ENCODE measurements around the gene HDAC4.

DNA sequence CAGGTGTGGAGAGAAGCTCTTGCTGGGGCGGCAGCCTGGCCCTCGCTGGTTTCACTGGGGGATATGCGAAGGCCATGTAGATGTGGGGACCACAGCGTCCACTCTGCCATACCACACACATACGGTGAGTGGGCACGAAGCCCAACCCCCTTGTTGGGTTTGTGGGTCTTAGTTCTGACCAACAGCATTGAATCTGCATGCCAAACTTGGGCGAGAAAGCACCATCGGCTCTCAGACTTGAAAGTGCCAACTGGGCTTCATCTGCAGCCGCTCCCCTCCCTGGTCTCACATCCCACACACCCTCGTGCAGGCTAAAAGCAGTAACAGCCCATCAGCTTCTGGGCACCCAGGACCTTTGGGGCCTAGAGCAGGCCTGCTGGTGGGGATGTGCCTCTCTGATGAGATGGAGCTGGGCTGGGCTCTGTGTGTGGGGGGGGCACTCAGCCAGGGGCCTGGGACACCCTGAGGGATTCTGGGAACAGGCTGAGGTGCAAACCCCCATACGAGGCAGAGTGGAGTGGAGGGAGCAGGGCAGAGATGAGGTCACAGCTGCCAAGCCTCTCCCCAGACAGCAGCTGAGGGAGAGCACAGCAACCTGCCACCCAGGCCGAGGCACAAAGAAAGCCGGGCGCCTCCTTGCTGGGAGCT lies 288.6 kb downstream of the HDAC4 start:
- no peak for TF ChIP-seq EZH2 (IDR thresholded peaks at IDR 0.05; ENCODE audit: insufficient read depth, low read length)
- TF ChIP-seq, protein P1, sequence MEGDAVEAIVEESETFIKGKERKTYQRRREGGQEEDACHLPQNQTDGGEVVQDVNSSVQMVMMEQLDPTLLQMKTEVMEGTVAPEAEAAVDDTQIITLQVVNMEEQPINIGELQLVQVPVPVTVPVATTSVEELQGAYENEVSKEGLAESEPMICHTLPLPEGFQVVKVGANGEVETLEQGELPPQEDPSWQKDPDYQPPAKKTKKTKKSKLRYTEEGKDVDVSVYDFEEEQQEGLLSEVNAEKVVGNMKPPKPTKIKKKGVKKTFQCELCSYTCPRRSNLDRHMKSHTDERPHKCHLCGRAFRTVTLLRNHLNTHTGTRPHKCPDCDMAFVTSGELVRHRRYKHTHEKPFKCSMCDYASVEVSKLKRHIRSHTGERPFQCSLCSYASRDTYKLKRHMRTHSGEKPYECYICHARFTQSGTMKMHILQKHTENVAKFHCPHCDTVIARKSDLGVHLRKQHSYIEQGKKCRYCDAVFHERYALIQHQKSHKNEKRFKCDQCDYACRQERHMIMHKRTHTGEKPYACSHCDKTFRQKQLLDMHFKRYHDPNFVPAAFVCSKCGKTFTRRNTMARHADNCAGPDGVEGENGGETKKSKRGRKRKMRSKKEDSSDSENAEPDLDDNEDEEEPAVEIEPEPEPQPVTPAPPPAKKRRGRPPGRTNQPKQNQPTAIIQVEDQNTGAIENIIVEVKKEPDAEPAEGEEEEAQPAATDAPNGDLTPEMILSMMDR (IDR thresholded peaks at IDR 0.05; ENCODE audit: insufficient read depth, low read depth, low read length): no peak
